HTERT RPE-1 (cell line): ENCODE data around the gene ATP1A2.

Experiments
- in situ Hi-C: fragments of 300-500 bp; cut with MboI; formaldehyde crosslinking; loops from 4 replicates; pipeline ENCODE4 v1.14.3; 2020; ENCODE audit warnings: low sequenced_read_pairs

The ATP1A2 gene

DNA sequence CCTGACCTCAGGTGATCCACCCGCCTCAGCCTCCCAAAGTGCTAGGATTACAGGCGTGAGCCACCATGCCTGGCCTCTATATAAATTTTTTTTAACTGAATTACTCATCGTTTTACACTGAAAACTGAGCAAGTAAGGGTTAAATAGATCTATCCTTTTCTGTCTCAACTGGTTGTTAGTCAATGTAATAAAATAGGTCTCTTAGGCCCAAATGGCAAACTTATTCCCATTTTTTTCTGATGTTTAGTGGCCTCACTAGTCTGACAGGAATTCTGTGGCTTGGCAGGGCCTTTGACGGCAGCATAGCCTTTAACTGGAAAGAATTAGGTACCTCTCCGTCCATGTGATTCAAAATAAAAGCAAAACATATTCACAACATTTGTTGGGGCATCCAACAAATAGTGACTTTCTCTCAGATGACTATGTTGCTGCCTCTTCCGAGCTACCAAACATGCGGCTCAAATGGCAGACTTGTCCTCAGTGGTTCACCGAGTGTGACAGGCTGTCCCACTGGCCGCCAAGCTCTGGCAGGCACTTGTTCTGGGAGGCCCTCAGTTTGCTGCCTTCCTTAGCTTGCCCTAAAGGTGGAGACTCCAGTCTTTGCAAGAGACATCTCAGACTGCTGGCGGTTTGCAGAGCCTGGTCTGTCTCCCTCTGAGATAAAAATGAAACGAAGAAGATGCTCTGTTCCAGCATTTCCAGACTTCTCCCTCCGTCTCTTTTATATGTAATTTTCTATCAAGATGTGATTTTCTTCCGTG, 53.2 kb downstream of the ATP1A2 start:
- in situ Hi-C loops: no loop called here

DNA sequence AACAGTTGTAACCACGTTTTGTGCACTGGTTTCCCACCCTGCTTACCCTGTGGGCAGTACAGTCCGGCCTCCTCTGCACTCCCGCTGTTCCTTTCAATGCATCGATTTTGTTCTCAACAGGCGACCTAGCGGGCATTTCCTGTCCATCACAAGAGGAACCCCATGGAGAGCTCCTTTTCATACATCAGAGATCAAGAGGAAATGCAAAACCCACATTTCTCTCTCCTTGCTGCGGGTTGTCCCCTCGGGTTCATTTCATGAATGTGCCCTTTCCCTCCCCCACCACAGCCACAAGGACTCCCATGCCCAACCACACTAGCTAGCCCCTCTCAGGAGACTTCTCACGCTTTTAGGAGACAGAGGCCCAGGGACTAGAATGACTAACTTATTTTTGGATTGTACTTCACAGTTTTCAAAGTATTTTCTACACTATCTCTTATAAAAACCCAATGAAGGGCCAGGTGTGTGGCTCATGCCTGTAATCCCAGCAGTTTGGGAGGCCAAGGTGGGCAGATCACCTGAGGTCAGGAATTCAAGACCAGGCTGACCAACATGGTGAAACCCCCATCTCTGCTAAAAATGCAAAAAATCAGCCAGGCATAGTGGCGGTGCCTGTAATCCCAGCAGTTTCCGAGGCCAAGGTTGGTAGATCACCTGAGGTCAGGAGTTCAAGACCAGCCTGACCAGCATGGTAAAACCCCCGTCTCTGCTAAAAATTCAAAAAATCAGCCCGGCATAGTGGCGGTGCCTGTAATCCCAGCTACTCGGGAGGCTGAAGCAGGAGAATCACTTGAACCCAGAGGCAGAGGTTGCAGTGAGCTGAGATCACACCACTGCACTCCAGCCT, 54.2 kb downstream of the ATP1A2 start:
- in situ Hi-C loops: no loop called here

DNA sequence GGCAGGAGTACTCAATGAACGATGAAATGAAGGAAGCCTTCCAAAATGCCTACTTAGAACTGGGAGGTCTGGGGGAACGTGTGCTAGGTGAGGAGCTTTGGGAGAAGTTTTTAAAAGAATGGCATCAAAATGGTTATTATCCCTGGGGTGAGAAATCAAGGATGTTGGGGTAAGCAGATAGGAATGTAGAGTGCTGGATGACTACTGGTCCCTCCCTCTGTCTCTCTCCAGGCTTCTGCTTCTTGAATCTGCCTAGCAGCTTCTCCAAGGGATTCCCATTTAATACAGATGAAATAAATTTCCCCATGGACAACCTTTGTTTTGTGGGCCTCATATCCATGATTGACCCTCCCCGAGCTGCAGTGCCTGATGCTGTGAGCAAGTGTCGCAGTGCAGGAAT, 55.8 kb downstream of the ATP1A2 start:
- in situ Hi-C loops: no loop called here

DNA sequence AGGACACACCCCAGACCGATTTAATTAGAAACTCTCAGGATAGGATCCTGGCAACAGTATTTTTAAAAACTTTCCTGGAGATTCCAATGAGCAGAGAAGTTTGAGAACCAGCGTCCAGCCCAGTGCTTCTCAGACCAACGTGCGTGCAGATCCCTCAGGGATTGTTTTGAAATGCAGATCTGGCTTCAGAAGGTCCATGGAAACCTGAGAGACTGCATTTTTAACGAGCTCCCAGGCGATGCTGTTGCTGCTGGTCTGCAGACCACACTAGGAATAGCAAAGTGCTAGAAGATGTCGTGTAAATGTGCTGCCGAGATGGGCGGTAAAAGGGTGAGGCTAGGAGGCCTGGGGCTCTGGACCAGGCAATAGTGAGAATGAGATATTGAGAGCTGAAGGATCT, 56.4 kb downstream of the ATP1A2 start:
- in situ Hi-C loops: no loop called here

DNA sequence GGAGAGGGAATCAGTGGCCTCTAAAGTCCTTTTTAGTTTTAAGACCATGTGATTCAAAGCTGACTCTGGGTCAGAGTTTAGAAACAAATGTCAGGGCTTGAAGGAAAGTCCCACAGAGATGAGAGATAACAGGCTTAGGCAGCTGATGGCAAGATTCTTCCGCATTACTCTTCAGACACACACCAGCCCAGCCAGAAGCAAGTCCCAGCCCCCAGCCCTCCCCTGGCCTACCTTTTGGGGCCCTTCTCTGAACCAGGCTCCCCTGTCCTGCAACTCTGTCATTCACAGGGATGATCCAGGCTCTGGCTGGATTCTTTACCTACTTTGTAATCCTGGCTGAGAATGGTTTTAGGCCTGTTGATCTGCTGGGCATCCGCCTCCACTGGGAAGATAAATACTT, 61.7 kb downstream of the ATP1A2 start:
- in situ Hi-C loops: no loop called here

DNA sequence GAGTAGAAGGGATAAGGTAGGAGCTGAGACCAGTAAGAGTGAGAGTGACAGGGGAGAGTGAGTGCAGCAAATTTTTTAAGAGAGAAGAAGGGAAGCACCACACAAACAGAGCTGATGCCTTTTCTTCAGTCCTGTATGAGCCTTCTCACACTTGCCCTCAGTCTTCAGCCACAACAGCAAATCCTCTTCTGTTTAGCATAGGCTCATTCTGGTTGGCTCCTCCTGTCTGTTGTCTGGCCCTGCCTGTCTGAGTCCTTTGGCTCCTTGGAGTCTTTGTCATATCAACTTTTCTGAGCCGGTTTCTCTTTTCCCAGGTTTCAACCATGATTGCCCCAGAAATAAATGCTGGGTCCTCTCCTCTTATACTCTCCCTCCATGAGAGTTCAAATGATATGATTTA, 62.1 kb downstream of the ATP1A2 start:
- in situ Hi-C loops: no loop called here

DNA sequence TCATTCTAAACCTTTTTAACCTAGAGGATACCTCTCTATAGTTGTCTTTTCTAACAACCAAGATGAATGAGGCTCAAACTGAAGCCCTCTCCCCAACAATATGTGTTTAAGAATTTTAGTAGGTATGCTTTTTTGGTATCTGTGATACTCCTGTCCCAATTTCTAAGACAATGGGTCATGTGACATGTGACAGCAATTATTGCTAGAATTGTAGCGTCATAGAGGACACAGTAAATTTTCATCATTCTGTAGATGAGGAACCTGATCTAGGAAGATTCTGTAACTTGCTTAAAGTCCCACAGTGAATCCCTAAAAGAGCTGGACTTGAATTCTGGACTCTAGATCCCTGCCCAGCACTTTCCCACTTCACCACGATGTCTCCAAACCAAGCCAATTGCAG, 63.2 kb downstream of the ATP1A2 start:
- in situ Hi-C loops: no loop called here

DNA sequence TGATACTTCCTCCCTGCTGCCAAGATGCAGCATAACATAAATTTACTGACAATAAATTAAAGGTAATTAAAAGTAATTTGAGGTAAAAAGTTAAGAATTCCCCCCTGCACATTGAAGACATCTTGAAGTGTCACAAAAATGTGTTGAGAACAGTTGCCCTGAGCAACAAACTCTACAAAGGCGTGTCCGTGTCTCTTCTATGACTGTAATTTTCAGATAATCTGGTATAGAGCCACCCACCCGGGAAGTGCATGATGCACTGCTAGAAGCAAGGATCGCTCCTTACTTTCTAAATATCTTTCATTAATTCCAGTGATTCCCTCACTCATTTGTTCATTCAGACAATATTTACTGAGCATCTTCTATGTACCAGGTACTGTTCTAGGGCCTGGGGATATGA, 63.8 kb downstream of the ATP1A2 start:
- in situ Hi-C loops: no loop called here

DNA sequence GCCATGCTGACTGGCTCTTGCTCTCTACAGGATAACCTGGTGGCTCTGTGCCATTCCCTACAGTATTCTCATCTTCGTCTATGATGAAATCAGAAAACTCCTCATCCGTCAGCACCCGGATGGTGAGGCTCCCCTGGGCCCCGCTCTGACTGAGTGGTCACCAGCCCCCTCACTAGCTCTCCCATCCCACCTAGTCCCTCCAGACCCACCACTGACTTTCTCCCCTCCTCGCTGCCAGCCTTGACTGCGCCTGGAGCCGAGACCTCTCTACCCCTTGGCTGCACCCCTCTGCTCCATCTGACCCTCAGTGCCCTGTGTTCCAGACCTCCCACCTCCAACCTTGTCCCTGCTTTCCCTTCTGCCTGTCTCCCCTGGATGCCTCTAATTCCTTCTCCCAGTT, 70.7 kb downstream of the ATP1A2 start:
- in situ Hi-C loops: no loop called here

DNA sequence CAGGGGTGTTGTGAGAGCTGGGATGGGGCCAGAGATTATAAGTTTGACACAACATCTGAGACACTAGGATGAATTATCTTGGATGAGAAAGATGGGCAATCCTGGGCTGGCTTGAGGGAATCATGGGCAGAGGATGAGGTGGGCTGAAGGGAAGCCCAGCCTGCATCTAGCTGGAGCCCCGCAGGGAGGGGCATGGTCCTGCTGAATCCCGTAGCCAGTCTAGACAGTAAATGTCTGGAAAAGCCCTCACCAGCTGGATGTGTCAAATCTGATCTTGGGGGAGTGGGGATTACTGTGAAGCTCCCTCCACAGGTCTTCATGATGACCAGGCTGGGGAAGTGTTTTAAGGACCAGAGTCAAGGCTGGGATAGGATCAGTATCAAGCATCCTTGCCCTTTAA, 71.2 kb downstream of the ATP1A2 start:
- in situ Hi-C loops: no loop called here

DNA sequence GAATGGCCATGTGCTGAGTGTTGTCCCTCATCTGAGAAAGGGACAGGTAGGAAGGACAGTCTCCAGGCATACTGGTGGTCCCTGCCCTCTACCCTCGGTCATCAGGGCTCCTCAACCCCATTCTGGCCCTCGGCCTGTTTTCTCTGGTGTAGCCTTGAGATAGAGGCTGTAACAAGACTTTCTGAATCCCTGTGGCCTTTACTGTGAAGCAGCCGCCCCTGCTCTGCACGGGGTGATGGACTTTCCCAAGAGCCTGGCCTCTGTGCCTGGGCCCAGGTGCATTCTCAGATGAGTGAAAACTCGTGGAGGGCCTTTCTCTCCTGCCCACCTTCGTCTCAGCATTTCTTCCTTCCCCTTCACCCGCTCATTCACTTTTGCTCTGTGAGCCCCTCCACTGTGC, 71.8 kb downstream of the ATP1A2 start:
- in situ Hi-C loops: no loop called here

DNA sequence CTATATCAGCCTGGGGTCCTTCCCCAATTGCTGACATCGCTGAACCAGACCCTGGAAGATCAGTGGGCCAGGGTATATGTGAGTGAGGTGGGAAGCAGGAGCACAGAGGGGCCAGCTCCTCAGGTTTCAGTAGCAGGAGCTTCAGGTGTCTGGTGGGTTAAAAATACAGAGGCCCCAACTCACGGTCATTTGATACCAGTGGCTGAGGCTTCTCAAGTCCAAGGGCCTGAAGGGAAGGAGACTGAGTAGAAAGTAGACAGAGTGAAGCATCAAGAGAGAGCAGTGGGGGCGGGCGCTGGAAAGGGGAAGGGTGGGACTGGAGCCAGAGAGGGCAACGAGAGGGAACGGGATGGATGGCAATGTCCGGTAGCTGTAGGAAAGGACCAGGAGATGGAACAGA, 72.8 kb downstream of the ATP1A2 start:
- in situ Hi-C loops: no loop called here

DNA sequence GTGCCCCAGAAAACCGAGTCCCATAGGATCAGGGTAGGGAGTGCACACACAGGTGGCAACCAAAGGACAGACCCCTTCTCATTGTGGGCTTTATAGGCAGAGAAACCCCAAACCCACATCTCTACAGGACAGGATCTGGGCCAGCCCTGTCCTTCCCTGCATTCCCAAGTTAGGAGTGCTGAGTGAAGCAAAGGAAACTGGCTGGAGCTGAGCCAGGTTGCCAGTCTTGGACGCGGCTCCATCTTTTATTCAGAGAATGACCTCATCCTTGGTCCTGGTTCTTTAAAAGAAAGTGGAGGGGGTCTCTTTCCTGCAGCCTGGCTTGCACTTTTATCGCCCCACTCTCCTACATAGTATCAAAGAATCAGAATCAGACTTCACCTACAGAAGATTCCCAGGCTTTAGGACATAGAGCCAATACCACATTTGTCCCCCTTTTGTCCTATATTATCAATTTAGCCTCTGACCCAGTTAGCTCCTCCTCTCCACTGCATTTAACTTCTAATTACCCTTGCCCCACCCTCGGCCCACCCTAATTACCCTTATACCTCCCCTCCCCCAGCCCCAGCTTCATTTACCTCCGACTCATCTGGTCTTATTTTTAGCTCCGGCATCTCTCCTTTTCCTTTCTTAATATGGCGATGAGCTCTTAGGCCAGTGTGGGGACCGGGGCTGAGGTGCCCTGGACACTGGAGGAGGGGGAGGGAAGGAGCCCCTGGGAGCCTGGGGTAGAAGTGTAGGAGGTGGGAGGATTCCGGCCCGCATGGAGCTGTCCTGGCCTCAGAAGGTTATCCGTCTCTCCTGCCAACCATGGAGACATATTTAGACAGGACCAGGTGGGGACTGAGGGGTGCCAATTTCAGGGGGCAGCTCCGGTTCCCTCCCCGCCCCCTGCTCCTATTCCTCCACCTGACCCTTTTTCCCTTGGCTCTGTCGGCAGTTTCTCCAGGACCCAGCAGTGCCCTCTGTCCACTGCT, 74.4 kb downstream of the ATP1A2 start, which contains the start of gene CASQ1:
Gene CASQ1 (plus strand): TSS at position 927 of the 977 bp plus-strand sequence. CDS start 177 bp downstream, outside the sequence.
- in situ Hi-C loops: no loop called here

DNA sequence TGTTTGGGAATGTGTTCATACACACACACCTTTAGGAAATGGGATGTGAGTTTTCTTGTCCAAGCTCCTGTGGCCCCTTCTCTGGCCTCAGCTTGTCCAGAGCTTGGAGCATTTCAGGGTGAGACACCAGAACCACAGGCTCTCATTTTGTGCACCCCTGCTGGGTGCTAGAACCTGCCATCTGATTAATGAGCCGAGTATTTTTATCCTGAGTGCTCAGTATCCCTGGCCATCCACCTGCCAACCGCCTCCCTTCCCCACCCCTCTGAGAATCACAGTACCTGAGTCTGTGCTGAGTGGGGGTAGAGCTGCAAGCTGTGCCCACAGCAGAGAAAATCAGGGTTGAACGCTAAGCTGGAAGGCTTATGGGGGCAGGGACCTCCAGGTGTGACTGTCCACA, 76.2 kb downstream of the ATP1A2 start:
- in situ Hi-C loops: no loop called here

DNA sequence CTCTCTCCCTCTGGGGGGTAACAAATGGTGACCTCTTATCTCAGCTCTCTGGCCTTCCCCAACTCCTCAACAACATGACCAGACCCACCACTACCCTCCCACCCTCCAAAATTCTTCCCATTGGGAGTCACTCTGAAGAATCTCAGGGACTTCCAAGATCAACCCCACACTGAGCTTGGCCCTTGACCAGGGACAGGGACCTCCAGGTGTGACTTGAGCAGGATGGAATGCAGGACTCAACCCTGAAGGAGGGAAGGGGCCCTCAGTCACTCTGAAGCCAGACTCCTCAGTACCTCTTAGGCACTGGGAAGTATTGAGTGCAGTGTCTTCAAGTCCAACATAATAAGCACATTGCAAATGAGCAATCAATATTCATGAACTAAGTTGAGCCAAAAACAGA, 76.7 kb downstream of the ATP1A2 start:
- in situ Hi-C loops: no loop called here
